NOMO-1 treated with DMSO at 0.1 percent for 48 hours (cell line): Measurements from ENCODE around the gene PTPRN2.
"Not testable (repeated sequence)": the region's sequence is repeated elsewhere in the genome, so short reads cannot be mapped to it uniquely, and the experiment has no call there.

Experiments
- DNase-seq: peaks from one replicate; lab custom pipeline; 2025; ENCODE audit not compliant: unreplicated experiment; lab: John Stamatoyannopoulos, UW

PTPRN2 gene

GRCh38 chr7:158406364-158406763 lies 181.3 kb downstream of the PTPRN2 start:
- no peak for DNase-seq

DNA sequence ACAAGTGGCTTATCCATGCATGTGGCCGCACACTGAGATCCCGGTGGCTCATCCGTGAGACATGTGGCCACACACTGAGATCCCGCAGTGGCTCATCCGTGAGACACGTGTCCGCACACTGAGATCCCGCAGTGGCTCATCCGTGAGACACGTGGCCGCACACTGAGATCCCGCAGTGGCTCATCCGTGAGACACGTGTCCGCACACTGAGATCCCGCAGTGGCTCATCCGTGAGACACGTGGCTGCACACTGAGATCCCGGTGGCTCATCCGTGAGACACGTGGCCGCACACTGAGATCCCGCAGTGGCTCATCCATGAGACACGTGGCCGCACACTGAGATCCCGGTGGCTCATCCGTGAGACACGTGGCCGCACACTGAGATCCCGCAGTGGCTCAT lies 181.9 kb downstream of the PTPRN2 start:
- DNase-seq = not testable (repeated sequence)

DNA sequence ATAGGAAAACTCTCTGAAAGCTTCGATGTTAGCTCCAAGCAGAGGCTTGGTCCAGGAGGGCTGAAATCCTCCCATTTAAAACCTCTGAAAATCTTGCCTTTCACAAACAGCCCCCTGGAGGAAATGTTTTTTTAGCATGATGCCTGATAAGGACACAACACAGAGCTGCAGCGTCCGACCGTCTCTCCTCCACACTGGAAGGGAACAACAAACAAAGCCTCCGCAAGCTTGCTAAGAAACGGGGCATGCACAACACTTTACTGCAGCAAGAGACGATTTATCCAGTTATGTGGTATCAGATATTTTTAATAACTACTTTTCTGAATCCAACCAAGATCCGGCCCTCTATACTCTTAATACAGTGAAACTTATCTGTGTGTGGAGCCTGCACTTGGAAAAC lies 182.3 kb downstream of the PTPRN2 start:
- no peak for DNase-seq

GRCh38 chr7:158404031-158404761 lies 183.4 kb downstream of the PTPRN2 start:
- no peak for DNase-seq

GRCh38 chr7:158403013-158403821 lies 184.4 kb downstream of the PTPRN2 start:
- DNase-seq = no peak

- DNase-seq = no peak
Observed at GRCh38 chr7:158402471-158402870, 185.2 kb downstream of the PTPRN2 start.

GRCh38 chr7:158401826-158402225 lies 185.8 kb downstream of the PTPRN2 start:
- no peak for DNase-seq

DNA sequence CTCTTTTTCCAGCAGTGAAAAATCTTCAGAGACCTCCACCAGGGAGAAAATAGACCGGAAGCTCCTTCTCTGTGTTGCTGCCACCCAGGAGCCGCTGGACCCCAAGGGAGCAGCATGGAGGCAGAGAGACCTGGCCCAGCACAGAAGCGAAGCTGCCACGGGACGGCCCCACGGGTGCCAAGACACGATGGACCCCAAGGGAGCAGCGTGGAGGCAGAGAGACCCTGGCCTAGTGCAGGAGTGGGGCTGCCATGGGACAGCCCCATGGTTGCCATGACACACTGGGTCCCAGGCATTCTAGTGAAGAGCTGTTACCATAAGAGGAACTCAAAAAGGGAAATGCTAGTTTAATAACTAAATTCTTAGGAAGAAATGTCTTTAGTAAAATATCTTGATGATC lies 186.3 kb downstream of the PTPRN2 start:
- DNase-seq = no peak

GRCh38 chr7:158400601-158401225 lies 186.9 kb downstream of the PTPRN2 start:
- DNase-seq = no peak

DNA sequence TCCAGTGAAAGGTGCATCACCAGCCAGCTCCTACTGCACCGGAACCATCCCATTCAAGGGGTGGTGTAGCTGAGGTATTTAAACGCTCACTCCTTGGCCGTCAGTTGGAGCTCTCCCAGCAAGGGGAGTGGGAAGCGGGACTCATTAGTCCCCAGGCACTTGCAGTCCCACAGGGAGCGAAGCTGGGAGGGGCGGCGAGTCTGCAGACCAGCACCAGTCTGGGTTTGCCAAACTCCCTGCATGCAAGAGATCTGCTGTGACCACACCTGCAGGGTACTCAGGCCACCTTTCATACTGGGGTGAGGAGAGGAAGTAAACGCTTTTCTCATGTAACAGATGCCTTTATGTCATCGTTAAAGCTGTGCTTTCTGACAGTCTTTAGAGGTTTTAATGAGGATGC lies 187.9 kb downstream of the PTPRN2 start:
- no peak for DNase-seq

GRCh38 chr7:158398750-158399149 lies 188.9 kb downstream of the PTPRN2 start:
- no peak for DNase-seq

DNA sequence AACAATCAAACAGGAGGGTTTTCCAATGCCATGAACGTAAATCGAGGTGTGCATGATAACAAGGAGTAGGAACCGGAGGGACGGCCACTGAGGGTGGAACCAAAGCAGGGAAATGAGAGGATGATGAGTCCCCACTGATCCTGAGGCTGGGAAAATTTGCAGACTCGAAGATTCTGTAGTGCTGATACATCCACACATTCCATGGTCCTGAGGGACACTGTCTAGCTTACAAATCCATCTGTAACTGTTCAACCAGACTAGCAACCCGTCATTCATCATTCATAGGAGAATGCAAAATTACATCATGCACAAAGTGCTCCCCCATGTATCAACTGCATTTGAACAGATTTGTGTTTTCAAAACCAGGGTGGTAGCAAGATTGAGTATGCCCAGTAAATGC lies 189.7 kb downstream of the PTPRN2 start:
- DNase-seq = no peak

- no peak for DNase-seq
Observed at GRCh38 chr7:158396982-158397862, 190.4 kb downstream of the PTPRN2 start.

DNA sequence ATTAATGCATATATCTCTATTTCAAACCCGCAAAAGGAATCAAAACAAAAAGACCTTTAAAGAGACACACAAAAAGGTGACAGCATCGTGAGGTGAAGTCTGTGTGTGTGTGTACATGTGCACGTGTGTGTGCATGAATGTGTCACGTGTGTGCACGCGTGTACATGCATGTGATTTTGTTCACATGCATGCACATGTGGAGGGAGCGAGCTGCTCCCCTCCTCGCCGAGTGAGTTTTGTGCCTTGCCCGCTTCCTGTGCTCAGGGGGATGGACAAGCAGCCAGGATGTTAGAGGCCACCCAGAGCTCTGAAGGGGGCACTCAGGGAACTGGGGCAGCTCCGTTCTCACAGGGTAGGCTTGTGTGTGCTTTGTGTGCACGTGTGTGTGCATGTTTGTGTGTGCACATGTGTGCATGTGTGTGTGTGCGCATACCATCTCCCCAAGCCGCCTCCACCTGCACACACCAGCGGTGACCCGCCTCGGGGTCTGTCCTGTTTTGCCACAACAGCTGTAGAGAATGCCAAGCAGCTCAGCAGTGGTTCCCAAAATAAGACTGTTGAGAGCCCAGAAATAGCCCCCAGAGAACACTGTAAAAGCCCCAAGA lies 191.2 kb downstream of the PTPRN2 start:
- no peak for DNase-seq

GRCh38 chr7:158395780-158396278 lies 191.8 kb downstream of the PTPRN2 start:
- no peak for DNase-seq

DNA sequence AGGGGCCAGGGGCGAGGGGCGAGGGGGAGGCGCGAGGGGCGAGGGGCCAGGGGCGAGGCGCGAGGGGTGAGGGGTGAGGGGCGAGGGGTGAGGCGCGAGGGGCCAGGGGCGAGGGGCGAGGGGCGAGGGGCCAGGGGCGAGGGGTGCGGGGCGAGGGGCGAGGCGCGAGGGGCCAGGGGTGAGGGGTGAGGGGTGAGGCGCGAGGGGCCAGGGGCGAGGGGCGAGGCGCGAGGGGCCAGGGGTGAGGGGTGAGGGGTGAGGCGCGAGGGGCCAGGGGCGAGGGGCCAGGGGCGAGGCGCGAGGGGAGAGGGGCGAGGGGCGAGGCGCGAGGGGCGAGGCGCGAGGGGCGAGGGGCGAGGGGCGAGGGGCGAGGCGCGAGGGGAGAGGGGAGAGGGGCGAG lies 192.3 kb downstream of the PTPRN2 start:
- no peak for DNase-seq

- no peak for DNase-seq
Observed at GRCh38 chr7:158394936-158395335, 192.7 kb downstream of the PTPRN2 start.

GRCh38 chr7:158393926-158394625 lies 193.5 kb downstream of the PTPRN2 start:
- no peak for DNase-seq

GRCh38 chr7:158392251-158392650 lies 195.4 kb downstream of the PTPRN2 start:
- no peak for DNase-seq

- no peak for DNase-seq
Observed at GRCh38 chr7:158391541-158391940, 196.1 kb downstream of the PTPRN2 start.
